Mesenchymal stem cell (in vitro differentiated cells and primary cell): ENCODE measurements around the gene NPPC.

ENCODE experiments used
- DNase-seq: peaks from one replicate; pipeline ENCODE4 v3.0.0-alpha.2; 2013
- H2AFZ ChIP-seq: one replicate; pipeline ENCODE4 v1.6.1; 2013; ENCODE audit warnings: low read depth, mild to moderate bottlenecking, control low read depth, inconsistent platforms, low read length, moderate library complexity
- H2AK5ac ChIP-seq: 2 replicates; pipeline ENCODE4 v1.6.1; 2013; ENCODE audit warnings: low read length, moderate library complexity, mild to moderate bottlenecking, inconsistent platforms; ENCODE audit not compliant: severe bottlenecking
- H2BK120ac ChIP-seq: one replicate; pipeline ENCODE4 v1.6.1; 2013; ENCODE audit warnings: low read depth, mild to moderate bottlenecking, inconsistent platforms, low read length, moderate library complexity
- H2BK12ac ChIP-seq, 2 experiments: one replicate each; pipeline ENCODE4 v1.6.1; 2013; ENCODE audit warnings: inconsistent platforms in 2 of 2, low read length in 2 of 2, mild to moderate bottlenecking in 2 of 2, moderate library complexity in 2 of 2, control low read depth in 1 of 2
- H2BK15ac ChIP-seq: one replicate; pipeline ENCODE4 v1.6.1; 2013; ENCODE audit warnings: mild to moderate bottlenecking, low read depth, inconsistent platforms; ENCODE audit not compliant: poor library complexity, severe bottlenecking
- H2BK5ac ChIP-seq: 2 replicates; pipeline ENCODE4 v1.6.1; 2013; ENCODE audit warnings: low read depth, mild to moderate bottlenecking, low read length, control low read depth, inconsistent platforms; ENCODE audit not compliant: poor library complexity, severe bottlenecking
- H3K14ac ChIP-seq, 2 experiments: one replicate each; pipeline ENCODE4 v1.6.1; 2013; ENCODE audit warnings: inconsistent platforms in 2 of 2, low read length in 2 of 2, control low read depth in 1 of 2, mild to moderate bottlenecking in 1 of 2, moderate library complexity in 1 of 2
- H3K18ac ChIP-seq, 2 experiments: one replicate each; pipeline ENCODE4 v1.6.1; 2013; ENCODE audit warnings: inconsistent platforms in 2 of 2, low read length in 2 of 2, control low read depth in 1 of 2, low read depth in 1 of 2, mild to moderate bottlenecking in 1 of 2
- H3K23ac ChIP-seq, 2 experiments: one replicate each; pipeline ENCODE4 v1.6.1; 2013; ENCODE audit warnings: inconsistent platforms in 2 of 2, low read length in 2 of 2, mild to moderate bottlenecking in 2 of 2, moderate library complexity in 2 of 2, control low read depth in 1 of 2
- H3K27ac ChIP-seq: 2 replicates; pipeline ENCODE4 v1.5.1; 2013; ENCODE audit warnings: mild to moderate bottlenecking, moderate library complexity, low read length, control low read depth, inconsistent platforms; ENCODE audit not compliant: poor library complexity, severe bottlenecking
- H3K27me3 ChIP-seq, 2 experiments: 2 replicates each; pipeline versions ENCODE4 v1.6.1 to v1.7.0; 2013; ENCODE audit warnings: low read length in 2 of 2, mild to moderate bottlenecking in 2 of 2, moderate library complexity in 2 of 2, control low read depth in 1 of 2, inconsistent platforms in 1 of 2; ENCODE audit not compliant: control insufficient read depth in 1 of 2, insufficient read depth in 1 of 2
- H3K36me3 ChIP-seq, 2 experiments: 2 replicates each; pipeline versions ENCODE4 v1.6.1 to v1.7.0; 2013; ENCODE audit warnings: low read length in 2 of 2, control low read depth in 1 of 2, inconsistent platforms in 1 of 2, low read depth in 1 of 2, mild to moderate bottlenecking in 1 of 2; ENCODE audit not compliant: insufficient read depth in 2 of 2, control insufficient read depth in 1 of 2
- H3K4ac ChIP-seq, 2 experiments: one replicate each; pipeline ENCODE4 v1.6.1; 2013; ENCODE audit warnings: inconsistent platforms in 2 of 2, low read length in 2 of 2, mild to moderate bottlenecking in 2 of 2, moderate library complexity in 2 of 2, control low read depth in 1 of 2, low read depth in 1 of 2
- H3K4me1 ChIP-seq: 2 replicates; pipeline ENCODE4 v1.6.1; 2013; ENCODE audit warnings: low read depth, low read length, control low read depth; ENCODE audit not compliant: control insufficient read depth, insufficient read depth
- H3K4me2 ChIP-seq: 2 replicates; pipeline ENCODE4 v1.6.1; 2013; ENCODE audit warnings: low read length, mild to moderate bottlenecking, inconsistent platforms; ENCODE audit not compliant: poor library complexity, severe bottlenecking
- H3K4me3 ChIP-seq, 2 experiments: 2 replicates each; pipeline versions ENCODE4 v1.5.1 to v1.7.0; 2013; ENCODE audit warnings: low read length in 2 of 2, mild to moderate bottlenecking in 2 of 2, control low read depth in 1 of 2, low read depth in 1 of 2; ENCODE audit not compliant: insufficient read depth in 1 of 2
- H3K79me1 ChIP-seq: replicated peaks from 2 replicates; pipeline ENCODE4 v1.6.1; 2013; ENCODE audit warnings: mild to moderate bottlenecking, control low read depth, low read length, inconsistent platforms; ENCODE audit not compliant: poor library complexity, severe bottlenecking
- H3K9ac ChIP-seq: 2 replicates; pipeline ENCODE4 v1.7.0; 2013; ENCODE audit warnings: mild to moderate bottlenecking, low read length, moderate library complexity
- H3K9me3 ChIP-seq: 2 replicates; pipeline ENCODE4 v1.7.0; 2013; ENCODE audit warnings: mild to moderate bottlenecking, low read length; ENCODE audit not compliant: control insufficient read depth
- H4K8ac ChIP-seq: one replicate; pipeline ENCODE4 v1.6.1; 2013; ENCODE audit warnings: inconsistent platforms, mild to moderate bottlenecking, low read length, moderate library complexity
- H4K91ac ChIP-seq: one replicate; pipeline ENCODE4 v1.6.1; 2013; ENCODE audit warnings: mild to moderate bottlenecking, low read length, inconsistent platforms
- WGBS: methylation state at CpG from one replicate; pipeline ENCODE4 v1.1.7; 2013; ENCODE audit warnings: mixed read lengths; 5-methylcytosine and 5-hydroxymethylcytosine counted together

Gene NPPC

DNA sequence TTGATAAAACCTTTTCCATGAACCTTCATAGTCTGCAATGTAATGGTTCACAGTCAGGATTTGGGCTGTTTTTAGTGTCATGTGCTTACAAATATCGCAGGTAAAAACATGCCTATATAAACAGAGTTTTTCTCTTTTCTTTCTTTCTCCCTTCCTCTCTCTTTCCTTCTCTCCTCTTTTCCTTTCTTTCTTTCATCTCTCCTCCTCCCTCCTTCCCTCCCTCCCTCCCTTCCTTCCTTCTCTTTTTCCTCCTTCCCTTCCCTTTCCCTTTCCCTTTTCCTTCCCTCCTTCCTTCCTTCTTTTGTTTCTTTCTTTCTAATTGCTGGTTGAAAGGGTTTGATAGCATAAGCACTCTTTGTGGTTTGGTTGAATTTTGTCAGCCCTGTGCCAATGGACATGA lies 9.6 kb upstream of the NPPC start:
- WGBS = 92% methylated on average over 1 of the region's 1 CpG
- no peak overlapping the region for H2AK5ac ChIP-seq
- no peak overlapping the region for H2BK15ac ChIP-seq
- H3K9ac ChIP-seq = no peak overlapping the region
- H4K8ac ChIP-seq = no peak overlapping the region
- no peak overlapping the region for H2BK5ac ChIP-seq
- H2AFZ ChIP-seq = no peak overlapping the region
- no peak overlapping the region for H3K18ac ChIP-seq
- no peak overlapping the region for H4K91ac ChIP-seq
- no peak overlapping the region for H3K27ac ChIP-seq
- H3K4ac ChIP-seq = no peak overlapping the region
- no peak overlapping the region for H3K14ac ChIP-seq
- peaks cover 19 to 52% of the 10 kb centered on the region in 2 experiments for H3K27me3 ChIP-seq
- H3K4me2 ChIP-seq = no peak overlapping the region
- no peak overlapping the region for H3K23ac ChIP-seq
- no peak for DNase-seq
- H3K4me1 ChIP-seq = peaks cover 4% of the 10 kb centered on the region
- H2BK12ac ChIP-seq = no peak overlapping the region
- no peaks in the 10 kb centered on the region for H3K9me3 ChIP-seq
- H3K79me1 ChIP-seq = no peaks in the 10 kb centered on the region
- H2BK120ac ChIP-seq = no peak overlapping the region
- H3K36me3 ChIP-seq = no peaks in the 10 kb centered on the region
- H3K4me3 ChIP-seq = no peak overlapping the region

- Histone ChIP-seq H3K4me3 (no peak overlapping the region), H3K23ac (no peak overlapping the region), H3K79me1 (no peaks in the 10 kb centered on the region), H3K9ac (no peak overlapping the region), H2BK15ac (no peak overlapping the region), H2AK5ac (no peak overlapping the region), H3K14ac (no peak overlapping the region), H2BK12ac (no peak overlapping the region), H3K27me3 (peaks cover 25 to 58% of the 10 kb centered on the region in 2 experiments), H2BK120ac (no peak overlapping the region), H3K4me2 (no peak overlapping the region), H3K18ac (no peak overlapping the region), H2BK5ac (no peak overlapping the region), H3K9me3 (no peaks in the 10 kb centered on the region), H3K36me3 (no peaks in the 10 kb centered on the region), H4K91ac (no peak overlapping the region), H3K27ac (no peak overlapping the region), H4K8ac (no peak overlapping the region), H3K4me1 (peaks cover 4% of the 10 kb centered on the region), H3K4ac (peak overlapping the region in 1 of 2 experiments; percentile 28), H2AFZ (no peak overlapping the region)
- no peak for DNase-seq
- WGBS = 84% methylated on average over 4 of the region's 4 CpGs
These were observed 9.0 kb upstream of the NPPC start for GRCh38 chr2:231935207-231935524.

DNA sequence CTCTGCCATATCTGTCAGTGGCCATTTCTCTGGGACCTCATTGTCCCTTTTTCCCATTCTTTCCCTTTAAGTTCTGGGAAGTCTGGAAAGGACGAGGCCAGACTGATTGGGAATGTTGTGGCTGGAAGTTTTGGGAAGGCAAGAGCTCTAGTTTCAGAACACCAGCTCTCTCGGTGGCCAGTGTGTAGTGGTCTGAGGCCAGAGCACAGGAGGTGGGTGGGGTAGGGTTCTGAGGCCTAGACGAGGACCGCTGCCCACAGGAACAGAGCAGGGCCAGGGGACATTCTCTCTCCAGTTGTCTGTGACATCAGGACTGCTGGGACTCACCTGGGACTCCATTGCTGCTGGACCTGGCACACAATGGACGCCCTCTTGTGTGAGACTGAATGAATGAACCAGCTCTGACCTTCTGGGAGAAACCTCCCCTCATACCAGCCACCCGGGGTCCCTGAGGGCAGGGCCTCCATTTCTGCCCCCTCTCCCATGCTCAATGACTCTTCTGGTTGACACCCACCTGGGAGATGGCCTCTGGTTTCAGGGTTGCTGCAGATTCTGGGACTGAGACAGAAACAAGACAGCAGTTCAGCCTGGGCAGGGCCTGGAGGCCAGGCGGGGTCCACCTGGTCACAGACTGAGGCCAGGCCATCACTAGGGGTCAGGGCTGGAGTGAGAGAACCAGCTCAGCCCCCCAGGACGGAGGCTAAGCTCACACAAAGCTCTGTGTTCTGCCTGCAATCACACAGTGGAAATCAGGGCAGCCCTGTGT lies 8.4 kb upstream of the NPPC start:
- H3K9ac ChIP-seq = no peak overlapping the region
- H4K91ac ChIP-seq = no peak overlapping the region
- no peak overlapping the region for H3K23ac ChIP-seq
- no peak overlapping the region for H3K18ac ChIP-seq
- H3K27ac ChIP-seq = no peak overlapping the region
- no peak overlapping the region for H3K4me2 ChIP-seq
- H3K27me3 ChIP-seq = peaks cover 31 to 64% of the 10 kb centered on the region in 2 experiments
- no peak overlapping the region for H3K14ac ChIP-seq
- H2AK5ac ChIP-seq = no peak overlapping the region
- no peak overlapping the region for H2AFZ ChIP-seq
- H3K4ac ChIP-seq = peak overlapping the region in 1 of 2 experiments; percentile 28
- DNase-seq = no peak
- H3K9me3 ChIP-seq = no peaks in the 10 kb centered on the region
- H4K8ac ChIP-seq = no peak overlapping the region
- H2BK12ac ChIP-seq = no peak overlapping the region
- H3K79me1 ChIP-seq = no peaks in the 10 kb centered on the region
- WGBS = 74% methylated on average over 8 of the region's 8 CpGs
- no peak overlapping the region for H2BK15ac ChIP-seq
- H3K36me3 ChIP-seq = no peaks in the 10 kb centered on the region
- H3K4me3 ChIP-seq = no peak overlapping the region
- H3K4me1 ChIP-seq = peaks cover 4% of the 10 kb centered on the region
- no peak overlapping the region for H2BK5ac ChIP-seq
- no peak overlapping the region for H2BK120ac ChIP-seq

DNA sequence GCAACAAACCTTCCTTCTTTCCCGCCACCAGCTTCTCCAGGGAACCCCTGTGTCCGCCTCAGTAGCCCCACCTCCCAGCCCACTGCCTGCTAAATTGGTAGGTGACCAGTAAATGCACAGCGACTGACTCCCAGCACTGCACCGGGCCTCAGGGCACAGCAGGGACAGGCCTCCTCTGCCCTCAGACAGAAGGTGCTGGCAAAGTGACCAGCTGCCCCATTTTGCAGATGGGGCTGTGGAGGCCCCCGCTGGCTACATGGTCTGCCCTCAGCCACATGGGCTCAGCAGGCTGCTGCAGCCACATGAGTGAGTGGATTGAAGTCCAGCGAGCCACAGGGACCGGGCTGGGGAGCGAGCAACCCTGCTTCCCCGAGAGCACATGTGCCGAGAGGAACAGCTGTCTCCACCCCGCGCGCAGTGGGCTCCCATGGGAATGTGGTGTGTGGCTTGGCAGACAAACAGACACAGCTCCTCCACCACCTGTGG lies 7.8 kb upstream of the NPPC start:
- Histone ChIP-seq H3K79me1 (no peaks in the 10 kb centered on the region), H2BK15ac (no peak overlapping the region), H3K9me3 (no peaks in the 10 kb centered on the region), H4K8ac (no peak overlapping the region), H3K27ac (no peak overlapping the region), H3K36me3 (no peaks in the 10 kb centered on the region), H2AK5ac (no peak overlapping the region), H3K4me1 (peaks cover 4% of the 10 kb centered on the region), H3K4ac (no peak overlapping the region), H2AFZ (no peak overlapping the region), H3K27me3 (peaks cover 37 to 70% of the 10 kb centered on the region in 2 experiments), H3K4me3 (no peak overlapping the region), H3K23ac (no peak overlapping the region), H2BK12ac (no peak overlapping the region), H3K18ac (no peak overlapping the region), H2BK5ac (no peak overlapping the region), H3K14ac (no peak overlapping the region), H3K4me2 (no peak overlapping the region), H3K9ac (no peak overlapping the region), H2BK120ac (no peak overlapping the region), H4K91ac (no peak overlapping the region)
- DNase-seq = no peak
- 93% methylated on average over 13 of the region's 13 CpGs for WGBS
